DMS114 treated with DMSO at 0.1 percent for 48 hours (cell line): ENCODE data around the gene TRPV2.
"Not testable (repeated sequence)": the region's sequence is repeated elsewhere in the genome, so short reads cannot be mapped to it uniquely, and the experiment has no call there.

Source experiments
- DNase-seq: peaks from one replicate; lab custom pipeline; 2025; ENCODE audit not compliant: unreplicated experiment; lab: John Stamatoyannopoulos, UW

Gene TRPV2, protein sequence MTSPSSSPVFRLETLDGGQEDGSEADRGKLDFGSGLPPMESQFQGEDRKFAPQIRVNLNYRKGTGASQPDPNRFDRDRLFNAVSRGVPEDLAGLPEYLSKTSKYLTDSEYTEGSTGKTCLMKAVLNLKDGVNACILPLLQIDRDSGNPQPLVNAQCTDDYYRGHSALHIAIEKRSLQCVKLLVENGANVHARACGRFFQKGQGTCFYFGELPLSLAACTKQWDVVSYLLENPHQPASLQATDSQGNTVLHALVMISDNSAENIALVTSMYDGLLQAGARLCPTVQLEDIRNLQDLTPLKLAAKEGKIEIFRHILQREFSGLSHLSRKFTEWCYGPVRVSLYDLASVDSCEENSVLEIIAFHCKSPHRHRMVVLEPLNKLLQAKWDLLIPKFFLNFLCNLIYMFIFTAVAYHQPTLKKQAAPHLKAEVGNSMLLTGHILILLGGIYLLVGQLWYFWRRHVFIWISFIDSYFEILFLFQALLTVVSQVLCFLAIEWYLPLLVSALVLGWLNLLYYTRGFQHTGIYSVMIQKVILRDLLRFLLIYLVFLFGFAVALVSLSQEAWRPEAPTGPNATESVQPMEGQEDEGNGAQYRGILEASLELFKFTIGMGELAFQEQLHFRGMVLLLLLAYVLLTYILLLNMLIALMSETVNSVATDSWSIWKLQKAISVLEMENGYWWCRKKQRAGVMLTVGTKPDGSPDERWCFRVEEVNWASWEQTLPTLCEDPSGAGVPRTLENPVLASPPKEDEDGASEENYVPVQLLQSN

GRCh38 chr17:16415031-16415924, at the start of gene TRPV2:
TSS of gene TRPV2 (plus strand) at chr17:16415571. CDS start at chr17:16417669, 2,098 bp downstream.
- no peak for DNase-seq

DNA sequence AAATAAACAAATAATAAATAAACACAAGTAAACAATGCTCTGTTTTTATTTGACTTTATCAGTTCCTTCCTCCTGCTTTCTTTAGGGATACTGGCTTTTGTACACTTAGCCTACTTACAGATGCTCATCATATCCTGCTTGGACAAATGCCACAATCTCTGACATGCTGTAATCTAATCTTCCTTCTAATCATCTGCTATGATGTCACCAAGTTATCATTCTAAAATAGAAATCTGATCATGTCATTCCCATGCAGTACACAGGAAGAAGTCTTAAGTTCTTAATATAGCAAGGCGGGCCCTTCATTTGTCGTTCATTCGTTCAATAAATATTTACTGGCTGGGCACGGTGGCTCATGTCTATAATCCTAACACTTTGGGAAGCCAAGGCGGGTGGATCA, 43.6 kb upstream of the TRPV2 start:
- no peak for DNase-seq

GRCh38 chr17:16374146-16374938, 41.0 kb upstream of the TRPV2 start:
- DNase-seq, result no peak

DNA sequence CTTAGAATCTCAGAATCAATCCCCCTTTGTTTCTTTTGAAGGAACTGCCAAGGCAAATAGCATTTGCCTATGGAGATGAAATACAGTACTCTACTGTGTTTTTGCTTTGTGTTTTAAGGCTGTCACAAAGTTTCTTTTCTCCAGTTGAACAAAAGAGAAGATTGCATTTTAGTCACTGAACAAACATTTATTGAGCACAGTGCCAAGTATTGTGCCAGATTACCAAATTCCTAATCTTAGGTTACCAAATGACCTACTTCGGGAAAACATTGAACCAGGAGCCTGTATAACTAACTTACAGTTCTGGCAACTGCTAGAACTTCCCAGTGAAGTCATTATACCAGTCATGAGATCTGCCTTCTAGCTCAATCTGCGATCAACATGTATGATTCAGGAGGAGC, 37.4 kb upstream of the TRPV2 start:
- DNase-seq, result no peak

DNA sequence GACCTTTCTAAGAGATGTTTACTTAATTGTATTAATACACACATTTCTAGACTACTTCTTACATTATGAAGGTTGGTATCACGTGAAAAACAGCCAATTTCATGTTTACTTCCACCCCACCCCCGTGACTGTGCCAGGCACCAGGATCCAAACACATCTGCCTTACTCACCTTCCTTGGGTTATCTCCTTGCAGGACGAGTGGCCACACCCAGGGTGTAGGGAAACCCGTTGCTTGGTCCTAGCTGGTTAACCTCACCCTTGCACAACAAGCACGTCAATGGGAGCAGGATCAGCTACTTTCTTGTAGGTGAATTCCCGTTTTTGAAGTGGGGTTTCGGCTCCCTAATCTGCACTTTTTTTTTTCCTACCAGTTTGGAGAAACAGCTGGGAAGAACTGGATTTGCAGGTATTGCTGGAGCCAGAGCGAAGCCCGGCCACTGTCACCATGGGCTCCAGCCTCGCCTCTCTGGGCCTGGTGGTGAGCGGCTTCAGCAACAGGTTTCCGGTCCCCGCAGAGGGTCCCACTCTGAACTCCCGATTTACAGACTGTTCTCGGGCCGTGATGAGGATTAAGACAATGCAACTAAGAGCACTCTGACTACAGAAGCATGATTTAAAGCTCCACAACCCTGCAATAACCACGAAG, 36.6 kb upstream of the TRPV2 start:
- DNase-seq, result no peak

- DNase-seq, result no peak
Observed at GRCh38 chr17:16379654-16380053, 35.7 kb upstream of the TRPV2 start.

DNA sequence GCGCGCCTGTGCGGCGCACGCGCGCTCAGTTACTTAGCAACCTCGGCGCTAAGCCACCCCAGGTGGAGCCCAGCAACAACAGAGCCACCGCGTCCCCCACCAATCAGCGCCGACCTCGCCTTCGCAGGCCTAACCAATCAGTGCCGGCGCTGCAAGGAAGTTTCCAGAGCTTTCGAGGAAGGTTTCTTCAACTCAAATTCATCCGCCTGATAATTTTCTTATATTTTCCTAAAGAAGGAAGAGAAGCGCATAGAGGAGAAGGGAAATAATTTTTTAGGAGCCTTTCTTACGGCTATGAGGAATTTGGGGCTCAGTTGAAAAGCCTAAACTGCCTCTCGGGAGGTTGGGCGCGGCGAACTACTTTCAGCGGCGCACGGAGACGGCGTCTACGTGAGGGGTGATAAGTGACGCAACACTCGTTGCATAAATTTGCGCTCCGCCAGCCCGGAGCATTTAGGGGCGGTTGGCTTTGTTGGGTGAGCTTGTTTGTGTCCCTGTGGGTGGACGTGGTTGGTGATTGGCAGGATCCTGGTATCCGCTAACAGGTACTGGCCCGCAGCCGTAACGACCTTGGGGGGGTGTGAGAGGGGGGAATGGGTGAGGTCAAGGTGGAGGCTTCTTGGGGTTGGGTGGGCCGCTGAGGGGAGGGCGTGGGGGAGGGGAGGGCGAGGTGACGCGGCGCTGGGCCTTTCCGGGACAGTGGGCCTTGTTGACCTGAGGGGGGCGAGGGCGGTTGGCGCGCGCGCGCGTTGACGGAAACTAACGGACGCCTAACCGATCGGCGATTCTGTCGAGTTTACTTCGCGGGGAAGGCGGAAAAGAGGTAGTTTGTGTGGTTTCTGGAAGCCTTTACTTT, 34.5 kb upstream of the TRPV2 start, which contains the start of gene UBB:
Gene UBB, plus strand, starts transcription at position 452 of the 856 bp plus-strand sequence. CDS start 817 bp downstream, outside the sequence.
- DNase-seq, result peak; percentile 61

DNA sequence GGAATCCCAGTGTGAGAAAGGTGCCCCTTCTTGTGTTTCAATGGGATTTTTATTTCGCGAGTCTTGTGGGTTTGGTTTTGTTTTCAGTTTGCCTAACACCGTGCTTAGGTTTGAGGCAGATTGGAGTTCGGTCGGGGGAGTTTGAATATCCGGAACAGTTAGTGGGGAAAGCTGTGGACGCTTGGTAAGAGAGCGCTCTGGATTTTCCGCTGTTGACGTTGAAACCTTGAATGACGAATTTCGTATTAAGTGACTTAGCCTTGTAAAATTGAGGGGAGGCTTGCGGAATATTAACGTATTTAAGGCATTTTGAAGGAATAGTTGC, 33.9 kb upstream of the TRPV2 start:
- DNase-seq, result no peak

DNA sequence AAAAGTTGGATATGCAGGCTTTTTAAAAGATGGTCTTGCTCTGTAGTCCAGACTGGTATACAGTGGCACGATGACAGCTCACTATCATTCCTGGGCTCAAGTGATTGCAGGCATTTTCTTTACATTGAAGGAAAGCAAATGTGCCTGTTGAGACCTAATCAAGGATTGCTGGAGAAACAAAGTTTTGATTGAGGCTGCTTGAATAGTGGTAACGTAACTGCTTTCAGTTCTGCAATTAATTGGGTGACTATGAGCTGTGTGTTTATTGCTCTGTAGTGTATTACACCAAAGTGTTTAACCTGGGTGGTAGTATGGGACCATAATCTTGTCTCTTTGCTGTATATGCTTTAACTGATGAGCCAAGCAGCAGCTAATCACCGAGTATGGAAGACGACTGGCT, 32.2 kb upstream of the TRPV2 start:
- no peak for DNase-seq

DNA sequence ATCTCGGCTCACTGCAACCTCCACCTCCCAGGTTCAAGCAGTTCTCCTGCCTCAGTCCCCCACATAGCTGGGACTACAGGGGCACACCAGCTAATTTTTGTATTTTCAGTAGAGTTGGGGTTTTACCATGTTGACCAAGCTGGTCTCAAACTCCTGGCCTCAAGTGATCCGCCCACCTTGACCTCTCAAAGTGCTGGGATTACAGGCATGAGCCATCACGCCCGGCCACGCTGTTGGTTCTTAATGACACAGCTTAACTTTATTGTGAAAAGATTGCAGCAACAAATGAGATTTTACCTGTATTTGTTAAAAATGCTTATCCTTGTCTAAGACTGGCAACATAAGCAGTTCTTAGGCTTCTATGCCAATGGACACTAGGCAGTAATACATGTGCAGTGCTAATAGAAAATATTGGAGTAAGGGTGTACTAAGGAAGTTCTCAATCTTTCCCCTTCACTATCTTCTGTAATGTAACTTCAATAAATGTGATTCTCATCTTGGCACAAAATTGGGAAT, 31.5 kb upstream of the TRPV2 start:
- DNase-seq, result no peak

- DNase-seq, result no peak
Observed at GRCh38 chr17:16384557-16384956, 30.8 kb upstream of the TRPV2 start.

DNA sequence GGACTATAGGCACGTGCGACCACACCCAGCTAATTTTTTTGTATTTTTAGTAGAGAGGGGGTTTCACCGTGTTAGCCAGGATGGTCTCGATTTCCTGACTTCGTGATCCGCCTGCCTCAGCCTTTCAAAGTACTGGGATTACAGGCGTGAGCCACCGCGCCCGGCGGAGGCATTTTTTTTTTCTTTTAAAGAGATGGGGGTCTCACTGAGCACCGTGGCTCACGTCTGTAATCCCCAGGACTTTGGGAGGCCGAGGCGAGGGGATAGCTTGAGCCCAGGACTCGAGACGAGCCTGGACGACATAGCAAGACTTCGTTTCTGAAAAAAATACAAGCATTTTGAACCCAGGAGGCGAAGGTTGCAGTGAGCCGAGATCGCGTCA, 29.3 kb upstream of the TRPV2 start:
- not testable (repeated sequence) for DNase-seq

- DNase-seq, result no peak
Observed at GRCh38 chr17:16391451-16391850, 23.9 kb upstream of the TRPV2 start.

- DNase-seq, result not testable (repeated sequence)
Observed at GRCh38 chr17:16392491-16392890, 22.9 kb upstream of the TRPV2 start.

GRCh38 chr17:16395887-16396286, 19.5 kb upstream of the TRPV2 start:
- DNase-seq, result not testable (repeated sequence)

DNA sequence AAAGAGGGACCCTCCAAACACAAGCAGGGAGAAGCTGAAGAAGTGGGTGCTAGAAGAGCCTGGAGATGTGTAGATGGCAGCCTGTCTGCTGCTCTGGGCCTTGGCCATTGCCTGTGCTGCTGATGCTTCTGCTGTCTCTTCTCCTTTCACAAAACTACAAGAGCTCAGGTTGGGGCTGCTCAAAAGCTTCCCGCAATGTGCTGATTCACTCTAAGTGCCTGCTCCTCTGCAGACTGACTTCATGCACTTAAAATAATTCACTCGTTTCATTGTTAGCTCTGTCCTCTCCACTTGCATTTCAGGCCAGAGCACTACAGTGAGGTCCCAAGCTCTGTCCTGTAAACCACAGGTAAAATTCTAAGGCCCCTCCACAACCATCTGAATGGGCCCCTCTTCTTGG, 18.7 kb upstream of the TRPV2 start:
- DNase-seq, result not testable (repeated sequence)

DNA sequence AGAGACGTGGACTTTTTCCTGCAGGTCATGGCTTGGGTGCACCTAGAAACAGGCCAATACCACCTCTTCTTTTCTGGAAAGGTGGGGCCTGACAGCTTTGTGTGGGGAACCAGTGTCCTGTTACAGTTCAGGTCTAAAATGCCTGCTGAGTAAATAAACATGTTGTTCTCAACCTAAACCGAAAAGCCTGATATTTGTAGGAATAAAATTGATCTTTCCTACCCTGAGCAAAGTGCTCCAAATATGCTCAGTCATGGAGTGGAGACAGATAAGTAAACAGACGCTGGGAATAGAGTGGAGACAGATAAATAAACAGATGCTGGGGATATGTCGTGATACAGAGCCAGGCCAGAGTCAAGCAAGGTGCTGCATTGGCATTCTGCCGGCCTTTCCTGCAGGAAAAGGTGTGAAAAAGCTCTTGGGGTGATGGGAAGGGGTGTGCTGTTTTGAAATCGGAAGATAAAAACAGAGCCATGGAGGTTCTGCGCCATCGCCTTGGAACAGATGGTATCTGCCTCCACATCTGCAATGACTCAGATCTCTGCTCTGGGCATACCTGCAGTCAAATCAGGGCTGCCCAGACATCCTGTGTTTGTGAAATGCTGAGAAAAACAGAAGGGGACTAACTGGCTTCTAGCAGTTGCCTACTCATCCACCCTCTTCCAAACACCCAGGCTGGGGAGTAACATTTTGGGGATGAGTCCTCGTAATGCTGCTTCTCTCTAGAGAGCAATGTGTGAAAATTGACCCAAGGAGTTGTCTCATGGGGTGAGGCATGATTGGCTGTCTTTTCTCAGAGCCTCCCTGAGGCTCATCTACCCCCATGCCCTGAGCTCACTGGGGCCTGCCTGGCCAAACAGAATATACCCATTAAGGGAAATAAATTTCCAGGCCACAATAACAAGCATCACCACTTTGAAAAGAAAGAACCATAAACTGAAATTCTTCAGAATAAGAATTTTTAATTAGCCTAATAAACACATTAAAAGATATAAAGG, 16.8 kb upstream of the TRPV2 start:
- no peak for DNase-seq

- DNase-seq, result not testable (repeated sequence)
Observed at GRCh38 chr17:16403847-16404246, 11.5 kb upstream of the TRPV2 start.
